Iris pigment epithelial cell (primary cell): ENCODE data around the gene DOK3.
"Not testable (repeated sequence)": the region's sequence is repeated elsewhere in the genome, so short reads cannot be mapped to it uniquely, and the experiment has no call there.

Experiments used
- DNase-seq: peaks from one replicate; pipeline ENCODE4 v3.0.0-alpha.2; 2011; ENCODE audit warnings: low read depth

Gene DOK3

DNA sequence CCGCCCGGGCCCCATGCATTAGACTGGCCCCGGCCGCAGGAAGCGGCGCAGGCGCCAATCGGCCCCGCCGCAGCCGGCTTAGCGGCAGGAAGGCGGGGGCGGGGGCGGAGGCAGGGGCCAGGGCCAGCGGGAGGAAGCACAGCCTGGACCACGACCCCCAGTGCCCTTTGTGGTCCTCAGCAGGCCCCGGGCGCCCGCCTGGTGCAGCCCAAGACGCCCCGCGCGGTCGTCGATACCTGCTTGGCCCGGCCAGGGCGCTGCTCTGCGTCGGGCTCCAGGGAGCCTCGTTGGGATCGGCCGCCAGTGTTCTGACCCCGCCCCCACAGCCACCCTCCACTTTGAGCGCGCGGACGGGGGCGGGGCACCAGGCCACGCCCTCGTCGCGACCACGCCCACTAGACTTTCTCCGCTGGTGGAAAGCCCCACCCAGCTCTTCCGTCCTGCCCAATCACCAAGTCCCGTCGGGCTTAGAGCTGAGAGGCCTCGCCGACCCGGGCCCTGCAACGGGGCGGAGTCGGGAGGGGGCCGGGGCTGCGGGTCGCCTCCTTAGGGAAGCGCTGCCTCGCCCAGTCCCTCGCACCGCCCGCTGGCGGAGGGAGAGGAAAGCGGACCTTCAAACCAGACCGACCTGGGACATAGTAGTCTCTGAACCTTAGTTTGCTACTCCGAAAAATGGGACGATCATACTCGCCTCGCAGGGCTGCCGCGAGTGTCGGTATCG is 12.2 kb downstream of the DOK3 start, which contains the start of gene PDLIM7:
TSS of gene PDLIM7 (minus strand) at position 313 of the 721 bp plus-strand sequence. CDS start 1,092 bp downstream, outside the sequence.
- DNase-seq: peak; percentile 98

DNA sequence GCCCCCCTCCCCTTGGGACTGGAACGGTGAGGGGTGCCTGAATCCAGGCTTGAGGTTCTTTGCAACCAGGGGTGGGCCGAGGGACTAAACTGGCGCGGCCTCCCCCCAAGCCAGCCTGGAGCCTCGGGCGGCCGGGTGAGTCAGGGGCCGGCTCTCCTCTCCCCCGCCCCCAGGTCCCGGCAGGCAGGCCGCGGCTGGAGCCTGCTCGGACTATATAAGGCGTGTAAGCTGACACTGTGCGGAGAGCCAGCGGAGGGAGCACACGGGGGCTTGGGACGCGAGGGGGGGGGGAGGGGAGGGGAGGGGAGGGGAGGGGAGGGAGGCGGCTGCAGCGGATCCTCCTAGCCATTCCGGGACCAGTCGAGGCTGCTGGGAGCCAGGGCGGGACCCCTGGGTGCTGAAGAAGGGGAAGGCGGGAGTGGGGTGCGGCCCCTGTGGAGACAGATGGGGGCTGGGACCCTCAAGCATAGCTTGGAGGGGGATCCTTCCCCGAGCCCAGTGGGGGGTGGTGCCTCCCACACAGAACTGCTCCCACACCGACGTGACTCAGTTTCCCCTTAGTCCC is 12.8 kb downstream of the DOK3 start:
- peak; percentile 96 for DNase-seq

DNA sequence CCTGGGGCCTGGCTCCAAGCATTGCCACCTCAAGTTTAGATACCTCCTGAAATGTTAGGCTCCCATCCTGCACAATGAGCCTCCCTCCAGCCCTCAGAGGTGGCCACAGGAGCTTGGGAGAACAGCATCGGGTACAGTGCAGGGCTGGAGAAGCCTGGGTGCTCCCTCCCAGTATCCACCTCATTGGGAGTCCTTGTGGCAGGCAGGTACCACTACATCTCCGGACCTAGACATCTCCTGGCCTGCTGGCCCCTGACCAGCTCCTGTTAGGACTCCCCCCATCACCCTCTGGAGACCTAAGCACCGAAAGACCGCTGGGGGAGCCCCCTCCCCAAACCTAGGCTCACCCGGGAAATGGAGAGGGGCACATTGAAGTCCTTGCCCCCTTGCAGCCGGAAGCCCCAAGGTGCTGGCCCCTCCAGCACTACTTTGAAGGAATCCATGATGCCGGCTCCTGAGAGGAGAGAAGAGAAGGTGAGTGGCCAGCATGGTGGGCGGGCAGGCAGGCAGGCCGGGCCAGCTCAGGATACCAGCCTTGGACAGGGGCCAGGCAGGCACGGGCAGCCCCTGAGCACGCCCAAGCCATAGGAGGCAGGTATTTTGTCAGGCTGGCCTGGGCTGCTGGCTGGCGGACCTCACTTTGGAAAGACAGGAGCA is 13.4 kb downstream of the DOK3 start:
- peak; percentile 82 for DNase-seq

DNA sequence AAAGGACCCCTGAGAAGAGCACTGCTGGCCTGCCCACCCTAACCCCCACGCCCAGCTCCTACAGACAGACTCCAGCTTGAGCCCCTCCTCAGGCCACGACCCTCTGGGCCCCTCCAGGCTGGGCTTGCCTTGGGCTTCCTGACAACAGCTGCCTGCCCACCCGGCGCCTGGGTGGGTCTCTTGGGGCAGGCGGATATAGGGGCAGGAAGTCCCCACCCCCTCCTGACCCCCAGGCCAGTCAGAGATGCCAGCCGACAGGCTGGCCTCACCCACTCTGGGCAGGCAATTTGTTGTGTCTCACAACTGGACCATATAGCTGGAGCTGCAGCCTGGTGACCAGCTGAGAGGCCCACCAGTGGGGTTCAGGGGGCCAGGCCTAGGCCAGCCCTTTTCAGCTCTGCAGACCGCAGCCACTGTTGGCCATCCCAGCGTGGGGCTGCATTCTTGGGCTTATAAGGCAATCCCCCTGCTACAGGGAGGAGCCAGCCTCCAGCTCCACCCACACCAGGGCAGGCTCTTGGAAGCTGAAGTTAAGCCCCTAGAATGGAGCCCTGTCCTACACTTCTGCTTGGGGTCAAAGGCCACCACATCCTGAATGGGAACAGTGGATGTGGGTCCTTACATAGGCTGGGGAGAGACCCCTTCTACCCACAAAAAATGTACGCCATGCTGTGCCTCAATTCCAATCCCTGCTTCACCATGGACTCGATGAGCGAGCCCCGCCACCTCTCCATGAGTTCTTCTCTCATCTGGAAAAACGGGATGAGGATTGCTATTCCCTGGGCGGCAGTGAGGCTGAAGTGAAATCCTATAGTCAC is 14.2 kb downstream of the DOK3 start:
- DNase-seq: peak; percentile 94

DNA sequence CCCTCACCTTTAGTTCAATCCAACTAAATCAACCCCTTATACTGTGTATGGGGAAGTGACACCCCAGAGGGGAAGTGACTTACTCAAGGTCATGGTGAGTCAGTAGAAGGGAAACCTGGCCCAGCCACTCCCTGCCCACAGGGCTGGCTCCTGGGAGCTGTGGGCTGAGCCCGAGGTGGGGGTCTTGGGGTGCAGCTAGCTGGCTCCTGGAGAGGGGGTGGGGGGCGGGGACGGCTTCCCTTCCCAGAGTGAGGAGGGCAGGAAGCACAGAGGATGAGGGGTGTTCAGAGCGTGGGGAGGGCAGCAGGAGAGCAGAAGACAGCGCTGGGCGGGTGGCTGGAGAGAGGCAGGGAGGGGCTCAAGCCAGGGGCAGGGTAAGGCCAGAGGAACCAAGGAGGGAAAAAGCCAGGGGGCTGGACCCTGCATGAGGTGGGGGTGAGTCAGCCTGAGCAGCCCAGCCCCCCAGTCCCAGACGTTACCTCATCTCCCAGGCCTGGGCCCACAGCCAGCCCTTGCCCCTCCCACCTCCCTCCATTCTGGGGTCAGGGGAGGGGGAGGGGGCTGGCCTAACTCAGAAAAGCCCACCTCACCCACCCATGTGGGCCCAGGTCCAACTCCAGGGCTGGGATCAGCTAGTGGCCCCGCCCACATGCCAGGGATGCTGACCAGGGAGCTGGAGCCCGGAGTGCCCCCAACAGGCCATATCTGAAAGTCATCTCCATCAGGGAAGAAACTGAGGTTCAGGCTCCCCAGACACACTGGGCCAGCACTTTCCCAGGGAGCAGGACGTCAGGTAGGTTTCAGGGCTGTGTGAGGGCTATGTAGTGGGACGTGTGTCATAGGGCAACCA is 15.1 kb downstream of the DOK3 start:
- peak; percentile 94 for DNase-seq

DNA sequence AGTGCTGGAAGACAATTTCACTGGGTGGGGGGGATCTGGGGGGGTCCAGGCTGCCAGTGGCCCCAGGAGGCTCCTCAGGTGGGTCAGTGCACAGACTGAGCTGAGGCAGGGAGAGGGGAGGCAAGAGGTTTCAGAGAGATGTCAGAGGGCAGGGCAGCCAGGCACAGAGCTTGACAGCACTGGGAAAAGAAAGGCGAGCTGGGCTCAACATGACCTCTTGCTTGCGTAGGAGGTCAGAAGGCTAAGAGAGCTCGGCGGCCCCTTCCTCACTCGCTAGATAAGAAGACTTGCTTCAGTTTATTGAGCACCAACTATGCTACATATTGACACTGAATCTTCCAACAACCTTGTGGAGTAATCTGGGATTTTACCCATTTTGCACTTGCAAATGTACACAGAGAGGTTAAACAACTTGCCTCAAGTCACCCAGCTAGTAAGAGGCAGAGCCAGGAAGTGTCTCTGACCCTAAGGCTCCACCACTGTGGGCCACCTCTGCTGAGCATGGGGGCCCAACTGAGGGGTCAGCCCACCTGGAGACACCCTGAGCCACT is 15.8 kb downstream of the DOK3 start:
- DNase-seq: no peak

DNA sequence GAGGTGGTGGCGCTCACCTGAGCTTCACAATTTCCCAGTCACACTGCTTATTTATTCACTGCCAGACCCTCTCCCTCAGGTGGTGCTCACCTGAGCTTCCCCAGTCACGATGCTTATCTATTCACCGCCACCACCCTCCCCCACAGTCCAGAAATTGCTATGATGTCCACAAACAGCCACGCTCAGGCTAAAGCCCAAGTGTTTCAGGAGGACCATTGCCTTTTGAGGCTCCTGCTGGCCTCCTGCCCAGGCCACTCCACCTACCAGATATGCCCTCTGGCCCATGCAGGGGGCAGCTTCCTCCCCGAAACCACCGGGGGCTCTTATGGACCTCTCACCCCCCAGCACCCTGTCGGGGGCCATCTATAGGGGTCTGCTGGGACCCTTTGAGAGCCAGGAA is 16.8 kb downstream of the DOK3 start:
- no peak for DNase-seq

DNA sequence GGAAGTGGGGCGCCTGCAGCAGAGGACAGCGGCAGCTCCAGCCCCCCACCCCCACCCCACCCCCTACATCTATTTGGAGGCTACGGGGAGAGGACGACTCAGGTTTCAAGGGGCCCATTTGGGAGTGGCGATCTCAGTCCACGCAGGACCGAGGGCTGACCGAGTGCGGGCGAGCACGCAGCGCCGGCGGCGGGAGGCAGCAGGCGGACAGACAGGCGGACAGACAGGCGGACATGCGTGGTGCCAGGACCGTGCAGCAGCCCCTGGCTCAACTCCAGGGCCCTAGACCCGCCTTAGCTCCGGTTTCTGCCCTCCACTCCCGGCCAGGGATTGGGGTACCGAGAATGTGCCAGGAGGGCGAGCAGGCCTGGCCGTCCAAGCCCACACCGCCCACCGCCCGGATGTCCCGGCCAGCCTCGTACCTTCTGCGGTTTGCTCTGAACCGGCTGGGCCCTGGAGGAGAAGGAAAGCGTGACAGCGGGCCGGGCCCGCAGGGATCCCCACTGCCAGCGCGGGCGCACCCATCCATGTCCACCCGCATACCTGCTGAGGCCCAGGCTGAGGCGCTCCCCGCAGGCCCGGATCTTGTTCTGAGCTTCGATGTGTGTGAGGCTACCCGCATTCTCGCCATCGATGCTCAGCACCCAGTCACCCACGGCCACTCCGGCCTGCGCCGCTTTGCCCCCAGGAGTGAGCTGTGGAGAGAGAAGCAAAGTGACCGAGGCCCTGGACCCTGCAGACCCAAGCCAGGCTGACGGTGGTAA is 17.5 kb downstream of the DOK3 start:
- DNase-seq: no peak

DNA sequence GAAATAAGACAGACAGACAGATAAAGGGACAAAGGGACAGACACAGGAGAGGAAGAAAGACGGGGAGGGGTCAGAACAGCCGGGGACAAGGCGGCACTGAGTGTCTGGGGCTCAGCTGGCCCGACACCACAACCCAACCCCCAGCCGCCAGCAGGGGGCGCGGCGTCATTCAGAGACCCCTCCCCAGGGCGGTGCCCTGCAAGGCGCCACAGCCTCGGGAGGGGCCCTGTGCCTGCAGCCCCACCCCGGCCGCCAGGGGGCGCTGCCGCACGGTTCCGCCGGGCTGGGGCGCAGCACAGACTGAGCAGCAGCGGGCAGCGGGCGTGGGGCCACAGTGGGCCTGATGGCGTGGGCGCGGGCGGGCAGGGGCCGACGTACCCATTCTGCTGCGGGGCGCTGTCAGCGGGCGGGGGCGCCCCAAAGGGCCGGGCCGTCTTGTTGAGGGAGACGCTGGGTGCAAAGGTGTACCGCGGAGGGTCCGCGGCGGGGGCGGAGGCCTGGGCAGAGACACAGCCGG is 18.1 kb downstream of the DOK3 start:
- no peak for DNase-seq

DNA sequence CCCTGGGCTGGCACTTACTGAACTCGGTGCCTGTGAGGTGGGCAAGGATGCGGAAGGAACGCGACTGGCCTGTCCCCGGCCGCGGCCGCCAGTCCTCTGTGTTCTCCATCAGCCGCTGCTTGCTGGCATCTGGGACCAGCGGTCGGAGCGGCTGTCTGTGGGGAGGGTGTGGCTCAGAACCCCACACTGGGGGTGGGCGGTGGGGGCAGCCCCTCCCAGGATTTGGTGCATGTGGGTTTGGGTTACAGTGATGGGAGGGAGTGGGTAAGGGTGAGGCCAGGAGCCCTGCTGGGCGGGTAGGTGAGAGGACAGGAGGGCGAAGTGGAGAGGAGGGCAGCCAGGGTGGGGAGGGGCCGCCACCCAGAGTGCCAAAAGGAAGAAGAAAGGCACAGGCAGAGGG is 18.6 kb downstream of the DOK3 start:
- no peak for DNase-seq

DNA sequence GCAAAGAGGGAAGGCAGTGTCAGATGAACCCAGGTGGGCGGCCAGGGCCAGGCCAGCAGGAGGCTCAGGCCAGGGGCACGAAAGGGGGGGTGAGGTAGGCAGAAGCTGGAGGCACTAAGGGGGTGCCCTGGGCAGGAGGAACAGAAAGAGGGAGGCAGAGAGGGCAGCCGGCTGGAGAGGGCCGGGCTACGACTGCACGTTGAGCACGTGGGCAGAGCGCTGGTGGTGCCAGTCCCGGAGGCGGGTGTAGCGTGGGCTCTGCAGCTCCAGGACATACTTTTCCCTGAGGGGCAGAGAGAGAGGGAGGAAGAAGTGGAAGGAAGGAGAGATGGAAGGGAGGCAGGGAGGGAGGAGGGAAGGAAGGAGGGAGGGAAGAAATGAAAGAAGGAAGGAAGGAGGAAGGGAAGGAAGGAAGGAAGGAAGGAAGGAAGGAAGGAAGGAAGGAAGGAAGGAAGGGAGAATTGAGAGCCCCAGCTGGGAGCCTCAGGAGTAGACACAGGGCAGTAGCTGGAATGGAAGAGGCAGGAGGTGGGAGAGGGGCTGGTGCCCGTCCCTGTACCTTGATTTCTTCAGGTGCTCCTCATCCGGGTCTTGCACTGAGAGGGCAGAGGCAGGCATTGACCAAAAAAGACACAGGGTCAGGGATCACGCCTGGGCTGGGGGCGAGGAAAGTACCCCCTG is 19.2 kb downstream of the DOK3 start:
- DNase-seq: no peak

DNA sequence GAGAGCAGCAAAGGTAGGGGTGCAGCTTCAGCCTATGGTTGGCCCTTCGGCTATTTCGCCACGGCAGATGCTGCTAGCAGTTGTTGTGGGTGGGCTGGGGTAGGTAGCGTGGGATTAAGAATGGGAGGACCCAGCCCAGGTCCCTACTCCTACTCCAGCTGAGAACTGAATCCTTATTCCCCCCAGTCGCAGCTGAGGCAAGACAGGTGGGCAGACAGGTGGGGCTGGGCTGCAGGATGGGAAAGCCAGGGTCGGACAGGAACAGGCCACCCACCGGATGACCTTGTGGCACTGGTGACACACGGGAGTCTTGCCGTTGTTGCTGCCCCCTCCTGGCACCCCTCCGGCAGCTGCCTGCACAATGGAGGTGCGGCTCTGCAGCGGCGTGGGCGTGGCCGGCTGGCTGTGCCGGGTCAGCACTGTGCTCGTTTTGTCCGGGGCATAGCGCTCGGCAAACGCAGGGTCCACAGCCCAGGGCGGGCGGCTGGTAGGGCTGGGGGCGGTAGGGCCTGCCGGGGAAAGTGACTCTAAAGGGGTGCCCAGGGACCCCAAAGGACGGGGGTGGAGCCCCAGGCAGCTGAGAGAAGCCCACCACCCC is 20.4 kb downstream of the DOK3 start:
- no peak for DNase-seq

DNA sequence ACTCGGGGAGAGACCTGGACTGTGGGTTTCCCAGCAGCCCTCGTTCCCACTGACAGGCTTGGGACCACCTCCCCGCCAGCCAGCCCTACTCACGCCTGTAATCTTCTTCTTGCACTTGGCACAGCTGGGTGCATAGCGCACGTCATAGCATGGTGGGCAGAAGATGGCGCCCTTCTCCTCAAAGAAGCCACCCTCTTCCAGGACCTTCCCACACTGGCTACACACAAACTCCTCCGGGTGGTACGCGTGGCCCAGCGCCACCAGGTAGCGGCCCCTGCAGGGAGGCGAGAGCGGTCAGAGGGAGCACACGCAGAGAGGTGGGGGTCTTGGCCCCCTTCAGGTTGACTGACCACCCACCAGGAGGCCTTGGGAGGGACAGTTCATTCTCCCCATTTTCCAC is 21.7 kb downstream of the DOK3 start:
- DNase-seq: no peak

DNA sequence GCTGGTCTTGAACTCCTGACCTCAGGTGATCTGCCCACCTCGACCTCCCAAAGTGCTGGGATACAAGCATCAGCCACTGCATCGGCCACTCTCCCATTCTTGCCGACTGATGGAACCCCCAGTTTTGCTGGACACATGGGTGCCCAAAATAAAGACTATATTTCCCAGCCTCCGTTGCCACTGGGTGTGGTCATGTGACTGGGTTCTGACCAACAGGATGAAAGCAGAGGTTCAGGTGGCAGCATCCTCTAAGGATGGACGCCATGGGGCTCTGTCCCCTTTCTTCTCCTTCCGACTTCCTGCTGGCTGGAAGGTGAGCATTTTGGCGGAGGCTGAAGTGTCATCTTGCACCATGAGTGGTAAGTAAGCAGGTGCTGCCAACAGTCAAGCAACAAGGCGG is 22.5 kb downstream of the DOK3 start:
- no peak for DNase-seq

DNA sequence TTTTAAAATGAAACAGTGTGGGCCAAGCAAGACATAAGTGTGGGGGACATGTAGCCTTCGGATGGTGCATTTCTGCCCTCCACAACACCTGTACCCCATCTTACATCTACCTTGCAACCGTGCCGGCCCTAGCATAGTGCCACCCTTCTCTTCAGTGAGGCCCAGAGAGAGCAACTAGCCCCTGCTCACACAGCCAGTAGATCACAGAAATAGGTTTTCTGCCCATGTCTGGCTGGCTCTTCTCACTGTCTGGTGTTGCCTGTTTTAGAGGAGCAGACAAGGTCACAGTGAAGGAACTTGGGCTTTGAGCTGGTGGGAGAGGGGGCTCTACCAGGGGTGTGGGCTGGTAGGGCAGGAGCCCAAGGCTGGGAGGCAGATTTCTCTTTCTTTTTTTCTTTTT is 23.4 kb downstream of the DOK3 start:
- no peak for DNase-seq

DNA sequence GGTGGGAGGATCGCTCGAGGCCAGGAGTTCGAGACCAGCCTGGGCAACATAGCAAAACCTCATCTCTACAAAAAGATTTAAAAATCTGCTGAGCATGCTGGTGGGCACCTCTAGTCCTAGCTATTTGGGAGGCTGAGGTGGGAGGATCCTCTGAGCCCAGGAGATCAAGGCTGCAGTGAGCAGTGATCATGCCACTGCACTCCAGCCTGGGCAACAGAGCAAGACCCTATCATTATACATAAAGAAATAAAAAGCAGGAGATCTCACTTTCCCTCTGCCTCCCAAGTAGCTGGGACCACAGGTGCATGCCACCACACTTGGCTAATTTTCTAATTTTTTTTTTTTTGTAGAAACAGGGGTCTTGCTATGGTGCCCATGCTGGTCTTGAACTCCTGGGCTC is 23.9 kb downstream of the DOK3 start:
- DNase-seq: not testable (repeated sequence)

DNA sequence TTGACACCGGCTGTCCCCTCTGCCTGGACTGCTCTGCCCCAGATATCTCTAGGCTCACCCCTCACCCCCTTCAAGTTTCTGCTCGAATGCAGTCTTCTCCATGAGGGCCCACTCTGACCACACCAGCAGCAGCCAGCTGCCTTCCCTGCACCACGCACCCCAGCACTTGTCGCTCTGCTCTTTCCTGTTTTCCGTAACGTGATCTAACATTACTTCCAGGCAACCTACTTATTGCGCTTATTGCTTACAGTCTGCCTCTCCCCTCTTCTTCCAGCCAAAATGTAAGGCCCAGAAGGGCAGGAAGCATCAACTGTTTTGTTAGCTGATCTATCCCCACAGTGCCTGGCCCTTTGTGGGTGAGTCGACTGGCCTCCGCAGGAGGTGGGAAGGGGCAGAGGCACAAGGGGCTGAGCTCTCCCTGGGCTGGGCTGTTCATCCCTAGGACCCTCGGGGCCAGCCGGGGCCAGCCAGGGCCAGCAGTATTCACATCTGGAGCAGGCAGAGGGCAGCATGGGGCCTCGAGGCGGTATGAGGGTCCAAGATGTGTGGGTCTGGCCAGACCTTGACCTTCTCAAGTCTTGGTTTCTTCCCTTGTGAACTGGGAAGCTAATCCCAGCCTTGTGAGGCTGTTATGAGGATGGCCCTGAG is 24.6 kb downstream of the DOK3 start:
- no peak for DNase-seq

DNA sequence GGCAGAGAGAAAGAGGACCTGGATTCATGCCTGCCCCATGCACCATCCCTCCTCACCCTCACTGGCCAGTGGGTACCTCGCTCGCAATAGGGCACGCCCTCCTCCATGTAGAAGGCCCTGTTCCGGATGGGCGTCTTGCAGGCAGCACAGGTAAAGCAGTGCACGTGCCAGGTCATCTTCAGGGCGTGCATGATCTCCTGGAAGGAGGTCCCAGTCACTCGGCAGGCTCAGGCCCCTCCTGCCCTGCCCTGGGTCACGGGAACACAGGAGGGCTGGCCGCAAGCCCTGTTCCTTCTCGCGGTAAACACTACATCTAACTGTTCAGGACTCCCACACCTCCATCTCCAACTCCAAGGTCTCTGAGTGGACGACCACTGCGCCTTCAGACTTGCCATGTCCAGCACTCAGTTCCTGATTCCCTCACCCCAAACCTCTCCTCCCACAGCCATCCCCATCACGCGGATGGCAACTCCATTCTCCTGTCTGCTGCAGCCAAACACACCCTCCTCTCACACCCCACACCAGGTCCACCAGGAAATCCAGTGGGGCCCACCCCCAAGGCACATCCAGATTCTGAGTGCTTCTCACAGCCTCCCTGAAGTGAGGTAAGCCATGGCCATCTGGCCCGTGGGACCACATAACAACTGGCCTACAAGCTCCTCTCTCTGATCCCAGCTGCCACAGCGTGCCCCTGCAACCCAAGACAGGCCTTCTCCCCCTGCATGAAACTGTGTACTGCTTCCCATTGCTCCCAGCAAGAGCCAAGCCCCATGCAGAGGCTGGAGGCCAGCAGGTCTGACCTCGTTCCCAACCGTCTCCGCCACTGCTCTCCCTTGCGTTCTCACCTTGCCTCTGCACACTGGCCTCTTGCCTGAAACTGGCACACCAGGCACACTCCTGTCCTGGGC is 25.4 kb downstream of the DOK3 start:
- DNase-seq: no peak
